NCI-H1417 treated with DMSO at 0.1 percent for 48 hours (cell line): Measurements from ENCODE around the gene CUTA.
"Not testable (repeated sequence)": the region's sequence is repeated elsewhere in the genome, so short reads cannot be mapped to it uniquely, and the experiment has no call there.

Experiments
- DNase-seq: peaks from one replicate; lab custom pipeline; 2025; lab: John Stamatoyannopoulos, UW

The CUTA gene

DNA sequence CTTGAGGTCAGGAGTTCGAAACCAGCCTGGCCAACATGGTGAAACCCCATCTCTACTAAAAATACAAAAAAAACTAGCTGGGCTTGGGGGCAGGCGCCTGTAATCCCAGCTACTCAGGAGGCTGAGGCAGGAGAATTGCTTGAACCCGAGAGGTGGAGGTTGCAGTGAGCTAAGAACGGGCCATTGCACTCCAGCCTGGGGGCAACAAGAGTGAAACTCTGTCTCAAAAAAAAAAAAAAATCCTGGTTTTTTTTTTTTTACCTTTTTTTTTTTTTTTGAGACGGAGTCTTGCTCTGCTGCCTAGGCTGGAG lies 50.2 kb downstream of the CUTA start:
- DNase-seq: not testable (repeated sequence)

DNA sequence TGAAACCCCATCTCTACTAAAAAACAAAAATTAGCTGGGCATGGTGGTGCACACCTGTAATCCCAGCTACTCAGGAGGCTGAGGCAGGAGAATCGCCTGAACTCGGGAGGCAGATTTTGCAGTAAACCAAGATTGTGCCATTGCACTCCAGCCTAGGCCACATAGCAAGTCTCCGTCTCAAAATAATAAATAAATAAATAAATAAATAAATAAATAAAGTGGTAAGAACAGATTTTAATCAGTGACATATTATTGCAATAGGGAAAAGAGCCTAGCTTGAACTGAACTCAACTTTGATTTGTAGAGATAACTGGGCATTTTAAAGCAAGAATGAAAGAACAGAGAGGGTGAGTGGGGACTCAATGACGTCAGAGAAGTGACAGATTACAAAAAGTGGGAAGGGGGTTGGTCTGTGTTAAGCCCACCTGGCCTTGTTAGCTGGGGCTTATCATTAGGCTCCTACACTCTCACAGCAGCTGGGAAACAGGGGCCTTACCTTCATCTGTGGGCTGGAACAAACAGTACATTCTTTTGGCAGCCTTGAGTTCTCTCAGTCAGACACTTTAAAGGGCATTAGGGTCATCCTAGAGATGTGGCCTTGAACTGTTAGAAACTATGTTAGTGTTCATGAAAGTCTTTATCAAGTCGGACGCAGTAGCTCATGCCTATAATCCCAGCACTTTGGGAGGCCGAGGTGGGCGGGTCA lies 50.7 kb downstream of the CUTA start:
- DNase-seq: no peak
